Raji (cell line): Measurements from ENCODE around the gene SIRT3.
A peak's percentile ranks its signal among the peaks of the same experiment; 100 is the strongest.

Experiments
- POLR2A ChIP-seq: IDR thresholded peaks from 2 replicates; pipeline ENCODE4 v1.6.1; 2011; ENCODE audit warnings: low read depth, low read length, control low read depth; ENCODE audit not compliant: insufficient read depth

The SIRT3 gene

DNA sequence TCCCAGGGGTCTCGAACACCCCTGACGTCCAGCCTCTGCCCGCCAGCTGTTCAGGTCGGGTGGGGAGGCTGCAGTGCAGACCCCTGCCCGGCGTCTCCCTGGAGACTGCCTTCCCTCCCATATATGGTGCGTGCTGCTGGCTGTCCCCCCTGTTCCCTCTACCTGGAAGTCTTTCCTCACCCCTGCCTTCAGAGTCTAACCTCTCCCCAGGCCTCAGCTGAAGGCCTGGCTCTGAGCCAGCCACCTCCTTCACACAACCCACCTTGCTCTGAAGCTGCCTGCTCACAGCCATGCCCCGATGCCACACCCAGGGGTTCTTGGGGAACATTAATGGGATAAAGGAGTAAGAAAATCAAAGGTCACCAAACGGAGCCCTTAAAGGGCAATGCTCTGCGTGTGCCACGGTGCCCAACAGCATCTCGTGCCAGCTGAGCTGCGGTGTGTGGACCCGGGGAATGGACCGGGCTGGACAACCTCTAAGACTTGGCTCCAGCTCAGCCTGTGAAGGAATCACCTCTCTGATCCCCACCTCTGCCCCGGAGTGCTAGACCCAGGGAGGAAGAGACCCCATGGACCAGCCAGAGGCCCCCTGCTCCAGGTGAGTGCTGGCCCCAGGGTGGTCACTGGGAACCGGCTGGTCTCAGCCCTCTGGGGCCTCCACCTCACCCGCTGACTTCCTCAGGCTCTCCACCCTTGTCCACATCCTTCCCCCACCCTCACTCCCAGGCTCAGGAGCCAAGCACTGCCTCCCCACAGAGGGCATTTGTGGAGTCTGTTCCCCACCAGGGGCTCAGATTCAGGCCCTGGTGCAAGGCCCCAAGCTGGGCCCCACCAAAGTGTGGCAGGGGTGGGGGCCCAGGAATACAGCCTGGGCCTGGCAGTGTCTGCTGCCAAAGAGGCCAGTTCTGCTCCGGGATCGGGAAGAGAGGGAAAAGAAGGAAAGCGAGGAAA is 42.1 kb upstream of the SIRT3 start, which contains the start of gene NLRP6:
Gene NLRP6 (plus strand): TSS at position 407 of the 951 bp plus-strand sequence. CDS start 163 bp downstream, at position 570.
- no peak for TF ChIP-seq POLR2A

DNA sequence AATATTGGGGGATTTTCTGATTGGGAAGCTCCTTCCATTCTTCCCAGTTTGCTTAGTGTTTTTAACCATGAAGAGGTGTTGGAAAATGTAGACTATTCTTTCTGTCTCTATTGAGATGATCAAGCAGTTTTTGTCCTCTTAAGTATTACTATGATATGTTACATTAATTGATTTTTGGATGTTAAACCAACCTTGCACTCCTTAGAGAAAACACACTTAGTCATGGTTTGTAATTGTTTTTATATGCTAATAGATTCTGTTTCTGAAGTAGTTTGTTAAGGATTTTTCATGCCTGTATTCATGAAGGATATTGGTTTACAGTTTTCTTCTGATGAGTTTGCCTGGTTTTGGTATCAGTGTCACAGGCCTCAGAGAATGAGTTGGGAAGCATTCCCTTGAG is 40.1 kb upstream of the SIRT3 start:
- no peak for TF ChIP-seq POLR2A

DNA sequence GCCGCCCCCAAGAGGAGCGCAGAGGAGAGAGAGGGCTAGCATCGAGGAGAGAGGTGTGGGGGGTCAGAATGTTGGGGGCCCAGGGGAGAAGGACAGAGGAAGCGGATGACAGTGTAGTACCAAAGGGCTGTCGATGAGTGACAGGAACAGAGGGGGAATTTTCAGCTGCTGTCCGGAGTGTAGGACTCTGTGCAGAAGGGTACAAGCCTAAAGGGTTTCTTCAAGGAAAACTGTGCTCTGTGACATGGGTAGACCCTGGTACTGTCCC is 36.7 kb upstream of the SIRT3 start:
- TF ChIP-seq POLR2A: no peak

DNA sequence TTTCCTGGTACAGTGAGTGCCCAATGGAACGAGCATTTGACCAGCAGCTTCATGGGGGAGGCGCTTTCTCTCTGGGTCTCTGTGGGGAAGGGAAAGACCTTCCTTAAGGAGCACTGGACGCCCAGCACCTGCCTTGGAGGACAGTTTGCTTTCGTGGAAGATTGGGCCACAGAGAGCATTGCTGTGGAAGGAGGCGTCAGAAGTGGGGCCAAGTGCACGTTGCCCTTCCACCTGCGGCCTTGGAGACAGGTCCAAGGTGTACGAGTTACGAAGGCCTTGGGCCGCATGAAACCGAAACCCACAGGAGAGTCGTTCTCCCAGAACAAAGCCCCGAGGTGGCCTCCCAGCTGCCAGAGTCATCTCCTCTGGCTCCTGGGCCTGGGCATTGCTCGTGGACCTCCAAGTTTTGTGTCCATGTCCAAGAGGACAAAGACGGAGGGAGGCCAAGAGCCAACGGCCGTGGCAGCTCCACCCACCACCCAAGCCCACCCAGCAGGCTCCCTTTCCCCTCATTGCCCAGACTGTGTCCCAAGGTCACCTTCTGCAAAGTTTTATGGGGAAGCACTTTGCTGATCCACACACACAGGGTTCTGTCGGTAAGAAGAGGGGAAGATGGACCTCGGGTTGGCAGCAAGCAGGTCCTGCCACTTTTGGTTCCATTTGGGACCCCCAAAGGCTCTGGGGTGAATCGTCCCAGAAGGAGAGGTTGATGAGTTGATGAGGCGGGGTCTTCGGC is 36.2 kb upstream of the SIRT3 start:
- 0 out of 2 replicates have a peak, but pooled peaks have one; percentile 29 for TF ChIP-seq POLR2A

DNA sequence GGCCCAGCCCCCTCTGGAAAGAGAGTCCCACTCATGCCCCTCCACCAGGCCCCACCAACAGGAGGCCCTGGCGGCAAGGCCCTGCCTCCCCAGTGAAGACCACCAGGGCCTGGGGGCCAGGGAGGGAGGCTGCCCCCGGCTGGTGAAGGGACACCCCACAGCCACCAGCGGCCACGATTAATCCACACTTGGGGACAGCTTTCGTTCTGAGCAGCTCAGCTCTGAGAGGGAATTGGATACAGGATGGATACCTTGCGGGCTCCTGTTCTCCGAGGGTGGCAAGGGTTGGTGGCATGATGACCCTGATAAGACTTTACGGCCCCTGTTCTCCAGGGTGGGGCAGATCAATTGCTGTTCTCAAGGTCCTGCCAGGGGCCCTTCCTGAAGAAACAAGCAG is 35.2 kb upstream of the SIRT3 start:
- 0 out of 2 replicates have a peak, but pooled peaks have one; percentile 6 for TF ChIP-seq POLR2A

DNA sequence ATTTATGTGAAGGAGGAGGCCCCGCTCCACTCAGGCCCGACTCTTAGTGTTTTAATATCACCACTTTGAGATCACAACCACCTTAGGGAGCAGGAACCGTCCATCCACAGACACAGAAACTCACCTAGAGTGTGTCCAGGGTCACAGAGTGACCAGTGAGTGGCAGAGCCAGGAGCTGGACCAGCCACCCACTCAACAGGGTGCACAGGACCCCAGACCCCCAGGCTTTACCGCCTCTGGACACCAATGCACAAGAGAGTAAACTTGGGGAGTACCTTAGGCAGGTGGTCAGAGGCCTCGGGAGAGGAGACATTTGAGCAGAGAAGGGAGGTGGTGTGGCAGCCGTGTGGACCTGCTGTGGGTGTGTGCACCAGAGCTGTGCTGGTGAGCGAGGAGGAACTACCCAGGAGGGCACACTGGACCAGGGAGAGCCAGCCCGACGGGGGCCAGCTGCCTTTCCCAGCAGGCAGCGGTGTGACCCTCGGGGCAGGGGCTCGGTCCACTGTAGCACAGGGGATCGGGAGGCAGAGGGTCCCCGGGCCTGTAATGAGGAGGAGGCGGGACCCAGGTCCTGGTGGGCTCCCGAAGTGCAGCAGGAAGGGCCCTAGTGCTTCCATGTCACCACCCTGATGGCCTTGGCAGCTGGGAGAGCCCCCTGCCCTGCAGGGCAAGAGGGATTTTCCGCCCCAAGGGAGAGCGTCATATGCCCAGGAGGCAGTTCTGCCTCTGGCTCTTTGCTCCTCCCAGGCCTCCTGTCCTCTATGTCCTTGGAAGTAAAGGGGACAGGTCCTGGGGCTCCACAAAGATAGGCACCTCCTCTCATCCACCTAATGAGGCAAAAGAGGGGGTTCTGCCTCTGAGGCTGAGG is 34.5 kb upstream of the SIRT3 start:
- TF ChIP-seq POLR2A: 0 out of 2 replicates have a peak, but pooled peaks have one; percentile 29

DNA sequence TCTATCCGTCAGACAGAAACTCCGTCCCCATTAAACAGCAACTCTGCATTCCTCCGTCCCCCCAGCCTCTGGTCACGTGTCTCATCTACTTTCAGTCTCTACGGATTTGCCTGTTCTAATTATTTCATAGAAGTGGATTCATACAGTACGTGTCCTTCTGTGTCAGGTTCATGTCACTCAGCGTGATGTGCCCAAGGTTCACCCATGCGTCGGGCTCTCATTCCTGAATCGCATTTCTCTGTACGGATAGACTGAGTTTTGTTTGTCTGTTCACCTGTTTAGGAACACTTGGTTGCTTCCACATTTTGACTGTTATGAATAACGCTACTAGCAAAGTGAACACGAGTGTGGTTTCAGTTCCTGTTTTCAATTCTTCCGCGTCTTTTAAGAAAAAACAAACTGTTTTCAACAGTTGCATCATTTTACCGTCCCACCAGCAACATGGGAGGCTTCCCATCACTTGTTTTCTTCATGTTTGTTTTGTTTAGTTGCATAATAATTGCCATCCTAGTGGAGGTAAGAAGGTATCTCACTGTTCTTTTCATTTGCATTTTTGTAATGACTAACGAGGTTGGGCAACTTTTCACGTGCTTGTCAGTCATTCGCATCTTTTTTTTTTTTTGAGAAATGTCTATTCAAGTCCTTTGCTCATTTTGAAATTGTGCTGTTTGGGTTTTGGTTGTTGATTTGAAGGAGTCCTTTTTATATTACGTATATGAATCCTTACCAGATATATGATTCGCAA is 33.2 kb upstream of the SIRT3 start:
- peak; percentile 50; the same call in 1 of the 2 replicates for TF ChIP-seq POLR2A

DNA sequence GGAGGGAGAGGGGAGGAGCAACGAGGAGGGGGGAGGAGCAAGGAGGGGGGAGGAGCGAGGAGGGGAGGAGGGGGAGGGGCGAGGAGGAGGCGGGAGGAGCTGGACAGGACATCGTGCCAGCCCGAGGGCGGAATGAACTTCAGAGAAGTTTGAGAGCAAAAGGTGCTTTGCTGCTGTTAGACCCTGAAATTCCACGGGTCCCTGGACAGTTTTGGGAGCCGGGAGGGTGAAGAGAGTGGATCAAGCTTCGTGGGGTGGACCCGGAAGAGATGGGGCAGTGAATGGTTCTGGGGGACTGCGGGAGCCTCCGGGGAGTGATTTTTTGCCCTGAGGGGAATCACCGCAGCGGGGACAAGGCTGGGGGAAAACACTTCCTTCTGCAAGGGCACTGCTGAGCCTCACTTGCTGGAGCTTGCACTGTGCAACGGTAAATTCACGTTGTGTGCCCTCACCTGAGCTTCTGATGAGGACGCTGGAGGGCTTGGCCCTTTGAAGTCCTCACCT is 31.4 kb upstream of the SIRT3 start:
- peak; percentile 87 for TF ChIP-seq POLR2A

DNA sequence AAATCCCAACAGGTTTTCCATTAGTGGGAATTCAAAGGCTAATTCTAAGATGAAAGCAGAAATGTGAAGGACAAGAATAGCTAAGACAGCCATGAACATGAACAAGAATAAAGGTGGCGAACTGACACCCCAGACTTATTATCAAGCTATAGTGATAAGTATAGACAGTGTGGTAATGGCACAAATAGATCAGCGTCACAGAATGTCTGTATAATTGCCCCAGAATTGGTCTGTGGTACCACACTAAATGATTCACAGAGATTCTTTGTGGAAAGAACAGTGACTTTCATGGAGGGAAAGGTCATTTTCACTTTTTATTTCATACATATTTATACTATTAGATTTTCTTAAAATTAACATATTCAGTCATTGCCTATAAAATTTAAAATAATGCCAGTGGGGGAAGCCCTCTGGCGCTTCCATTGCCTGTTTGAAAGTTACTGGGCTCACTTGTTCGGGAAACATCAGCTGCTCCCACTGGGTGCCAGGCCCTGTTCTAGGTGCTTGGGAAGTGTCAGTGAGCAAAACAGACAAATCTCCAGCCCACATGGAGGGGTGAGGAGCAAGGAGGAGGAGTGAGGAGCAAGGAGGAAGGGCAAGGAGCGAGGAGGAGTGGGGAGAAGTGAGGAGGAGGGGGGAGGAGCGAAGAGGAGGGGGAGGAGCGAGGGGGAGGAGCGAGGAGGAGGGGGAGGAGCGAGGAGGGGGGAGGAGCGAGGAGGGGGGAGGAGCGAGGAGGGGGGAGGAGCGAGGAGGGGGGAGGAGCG is 30.7 kb upstream of the SIRT3 start:
- no peak for TF ChIP-seq POLR2A

DNA sequence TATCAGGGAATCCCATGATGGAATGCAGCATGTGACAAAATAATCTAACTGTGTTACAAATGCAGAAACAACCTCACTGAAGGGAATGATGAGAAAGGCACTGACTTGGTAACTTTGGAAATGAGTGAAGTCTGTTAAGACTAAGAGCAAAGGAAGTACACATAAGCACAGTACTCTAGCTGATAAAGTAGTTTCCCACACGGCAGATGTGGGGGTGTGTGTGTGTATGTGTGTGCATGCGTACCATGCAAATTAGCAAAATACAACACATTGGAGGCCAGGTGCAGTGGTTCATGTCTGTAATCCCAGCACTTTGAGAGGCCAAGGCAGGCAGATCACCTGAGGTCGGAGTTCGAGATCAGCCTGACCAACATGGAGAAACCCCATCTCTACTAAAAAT is 25.5 kb upstream of the SIRT3 start:
- no peak for TF ChIP-seq POLR2A

DNA sequence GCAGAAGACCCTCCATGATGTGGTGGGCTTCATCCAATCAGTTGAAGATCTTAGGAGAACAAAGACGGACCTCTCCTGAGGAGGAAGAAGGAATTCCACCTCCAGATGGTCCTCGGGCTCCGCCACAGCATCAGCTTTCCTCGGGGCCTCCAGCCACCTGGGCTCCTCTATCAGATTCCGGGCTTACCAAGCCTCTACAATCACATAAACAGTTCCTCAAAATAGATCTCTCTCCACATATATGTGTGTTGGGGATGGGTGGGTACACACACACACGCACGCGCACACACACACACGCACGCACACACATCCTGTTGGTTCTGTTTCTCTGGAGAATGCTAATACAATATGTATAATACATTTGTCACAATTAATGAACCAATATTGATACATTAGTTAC is 23.3 kb upstream of the SIRT3 start:
- no peak for TF ChIP-seq POLR2A

DNA sequence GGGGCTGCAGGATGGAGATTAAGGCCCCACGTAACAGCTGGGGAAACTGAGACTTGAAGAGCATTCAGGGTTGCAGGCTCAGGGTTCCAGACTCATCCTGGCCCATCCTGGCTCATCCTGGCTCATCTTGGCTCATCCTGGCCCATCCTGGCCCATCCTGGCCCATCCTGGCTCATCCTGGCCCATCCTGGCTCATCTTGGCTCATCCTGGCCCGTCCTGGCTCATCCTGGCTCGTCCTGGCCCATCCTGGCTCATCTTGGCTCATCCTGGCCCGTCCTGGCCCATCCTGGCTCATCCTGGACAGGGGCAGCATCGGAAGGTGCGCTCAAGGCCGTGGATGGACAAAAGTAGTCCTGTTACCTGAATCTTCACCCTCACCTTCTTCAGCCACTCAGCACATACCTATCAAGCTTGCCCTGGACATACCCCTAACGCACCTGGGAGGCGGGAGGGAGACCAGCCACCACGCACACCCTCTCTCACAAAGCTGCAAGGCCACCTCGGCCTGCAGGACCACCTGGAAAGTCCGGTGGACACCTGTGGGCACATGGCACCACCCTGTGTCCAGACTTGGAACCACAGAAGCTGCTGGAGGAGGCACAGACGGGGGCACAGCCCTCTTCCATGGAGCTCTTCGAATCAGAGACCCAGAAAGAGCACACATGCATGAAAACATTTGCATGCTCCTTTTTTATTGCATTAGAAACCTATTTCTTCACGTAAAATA is 21.8 kb upstream of the SIRT3 start:
- TF ChIP-seq POLR2A: no peak
